Hematopoietic multipotent progenitor cell treated with erythropoietin and hydrocortisone succinate and interleukin-3 and kit ligand, for 17 days (in vitro differentiated cells): ENCODE measurements around the gene STK4.
"Not testable (repeated sequence)": the region's sequence is repeated elsewhere in the genome, so short reads cannot be mapped to it uniquely, and the experiment has no call there.

Experiments used
- DNase-seq: peaks from one replicate; pipeline ENCODE4 v3.0.0-alpha.2; 2015; ENCODE audit warnings: low spot score

STK4 gene

DNA sequence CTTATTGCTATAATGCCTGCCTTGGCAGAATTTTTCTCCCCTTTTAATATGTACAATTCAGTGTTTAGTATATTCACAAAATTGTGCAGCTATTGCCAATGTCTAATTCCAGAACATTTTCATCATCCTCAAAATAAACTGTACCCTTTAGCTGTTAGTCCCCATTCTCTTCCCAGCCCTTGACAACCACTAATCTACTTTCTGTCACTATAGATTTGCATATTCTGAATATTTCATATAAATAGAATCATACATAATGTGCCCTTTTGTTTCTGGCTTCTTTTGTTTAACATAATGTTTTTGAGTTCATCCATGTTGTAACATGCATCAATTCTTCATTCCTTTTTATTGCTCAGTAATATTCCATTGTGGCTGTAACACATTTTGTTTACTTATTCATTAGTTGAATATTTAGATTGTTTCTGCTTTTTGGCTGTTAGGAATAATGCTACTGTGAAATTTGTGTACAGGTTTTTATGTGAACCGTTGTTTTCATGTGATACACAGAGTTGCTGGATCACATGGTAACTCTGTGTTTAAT, 22.4 kb downstream of the STK4 start:
- DNase-seq = no peak

DNA sequence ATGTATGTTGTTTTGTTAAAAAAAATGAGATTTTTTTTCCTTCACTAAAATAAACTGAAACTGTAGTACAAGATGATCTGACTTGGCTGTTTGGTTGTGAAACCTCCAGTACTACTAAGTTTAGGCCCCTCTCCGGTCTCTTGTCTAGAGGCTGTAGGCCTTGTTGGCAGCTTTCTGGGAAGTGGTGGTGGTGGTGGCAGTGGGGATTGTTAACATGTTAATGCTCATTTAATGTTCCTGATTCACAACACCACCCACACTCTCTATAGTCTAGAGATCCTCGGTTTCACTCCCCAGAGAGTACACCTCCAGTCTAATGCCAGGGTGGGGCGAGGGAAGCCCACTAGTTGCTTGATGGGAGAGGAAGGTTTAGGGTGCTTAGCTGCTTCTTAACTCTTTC, 24.1 kb downstream of the STK4 start:
- no peak for DNase-seq

DNA sequence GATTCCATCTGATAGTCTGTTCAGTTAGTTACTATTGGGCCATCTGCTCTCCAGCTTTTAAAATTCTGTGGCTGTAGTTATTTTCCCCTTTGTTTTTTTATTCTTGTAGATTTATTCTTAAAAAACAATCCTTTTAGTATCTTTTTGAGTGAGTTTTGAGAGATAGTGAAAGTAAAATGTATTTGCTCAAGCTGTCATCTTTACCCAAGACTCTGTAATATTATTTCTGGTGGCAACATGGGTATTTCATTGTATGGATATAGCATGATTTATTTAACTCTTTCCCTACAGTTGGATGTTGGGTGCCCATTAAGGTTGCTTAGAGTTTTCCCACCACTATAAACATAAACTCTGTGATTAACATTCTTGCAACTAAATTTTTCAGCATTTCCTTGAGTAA, 24.6 kb downstream of the STK4 start:
- DNase-seq = no peak

DNA sequence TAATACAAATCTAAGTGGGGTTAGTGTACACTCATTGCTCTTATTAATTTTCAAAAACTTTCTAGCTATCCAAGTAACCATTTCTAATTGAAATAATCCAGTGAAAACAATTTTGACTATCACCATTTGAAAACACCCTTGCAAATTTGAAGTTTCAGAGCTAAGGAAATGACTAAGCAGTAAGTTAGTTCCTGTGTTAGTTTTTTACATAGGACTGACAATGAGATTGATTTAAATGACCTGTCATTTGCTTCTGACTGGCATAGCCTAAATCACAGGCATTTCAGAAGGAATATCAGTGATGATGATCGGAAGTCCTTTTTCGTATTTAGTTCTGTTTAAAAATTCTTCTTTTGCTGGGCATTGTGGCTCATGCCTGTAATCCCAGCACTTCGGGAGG, 27.0 kb downstream of the STK4 start:
- no peak for DNase-seq

DNA sequence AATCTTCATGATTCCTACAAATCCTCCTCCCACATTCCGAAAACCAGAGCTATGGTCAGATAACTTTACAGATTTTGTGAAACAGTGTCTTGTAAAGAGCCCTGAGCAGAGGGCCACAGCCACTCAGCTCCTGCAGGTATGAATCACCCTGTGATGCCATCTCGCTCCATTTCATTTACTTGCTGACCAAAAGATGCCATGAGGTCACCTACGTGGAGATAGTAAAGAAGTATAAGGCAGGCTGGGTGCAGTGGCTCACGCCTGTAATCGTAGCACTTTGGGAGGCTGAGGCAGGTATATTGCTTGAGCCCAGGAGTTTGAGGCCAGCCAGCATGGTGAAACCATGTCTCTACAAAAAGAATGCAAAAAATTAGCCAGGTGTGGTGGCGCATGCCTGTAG, 30.9 kb downstream of the STK4 start:
- no peak for DNase-seq

DNA sequence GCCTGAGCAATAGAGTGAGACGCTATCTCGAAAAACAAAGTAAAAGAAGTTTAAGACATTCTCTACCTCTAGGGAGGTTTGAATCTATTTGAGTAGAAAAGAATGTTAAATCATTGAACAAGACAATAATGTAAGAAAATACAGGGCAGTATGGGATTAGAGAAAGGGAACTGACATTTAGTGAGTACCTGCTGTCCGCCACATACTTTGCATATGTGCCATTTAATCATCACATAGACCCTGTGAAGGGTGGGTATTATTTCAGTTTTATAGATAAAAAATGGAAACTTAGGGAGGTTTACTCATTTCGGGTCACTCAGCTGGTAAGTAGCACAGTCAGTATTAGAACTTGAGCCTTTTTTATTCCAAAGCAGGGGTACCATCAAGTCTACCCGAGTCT, 31.4 kb downstream of the STK4 start:
- no peak for DNase-seq

DNA sequence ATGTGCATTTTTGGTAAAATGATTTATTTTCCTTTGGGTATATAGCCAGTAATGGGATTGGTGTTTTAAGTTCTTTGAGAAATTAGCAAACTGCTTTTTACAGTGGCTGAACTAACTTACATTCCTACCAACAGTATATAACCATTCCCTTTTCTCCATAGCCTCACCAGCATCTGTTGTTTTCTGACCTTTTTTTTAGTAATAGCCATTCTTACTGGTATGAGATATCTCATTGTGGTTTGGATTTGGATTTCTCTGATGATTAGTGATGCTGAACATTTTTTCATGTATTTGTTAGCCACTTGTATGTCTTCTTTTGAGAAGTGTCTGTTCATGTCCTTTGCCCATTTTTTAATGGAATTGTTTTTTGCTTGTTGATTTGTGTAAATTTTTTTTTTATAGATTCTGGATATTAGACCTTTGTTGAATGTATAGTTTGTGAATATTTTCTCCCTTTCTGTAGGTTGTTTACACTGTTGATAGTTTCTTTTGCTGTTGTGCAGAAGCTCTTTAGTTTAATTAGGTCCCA, 42.3 kb downstream of the STK4 start:
- no peak for DNase-seq

DNA sequence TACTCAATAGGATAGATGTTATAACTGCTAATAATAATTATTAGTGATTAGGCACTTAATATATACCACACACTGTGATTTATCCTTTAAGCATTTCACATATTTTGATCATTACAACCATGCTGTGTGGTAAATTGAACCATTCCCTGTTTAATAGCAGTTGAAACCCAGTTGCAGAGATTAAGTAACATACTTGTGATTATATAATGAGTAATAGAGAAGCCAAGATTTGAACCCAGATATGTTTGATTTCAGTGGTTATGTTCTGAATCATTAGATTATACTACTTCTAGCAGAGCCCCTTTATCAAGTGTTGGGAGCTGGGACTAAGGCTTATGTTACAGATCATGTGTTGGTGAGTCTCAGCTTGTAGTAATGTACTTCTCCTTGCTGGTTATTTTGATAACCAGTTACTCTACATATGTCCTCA, 44.1 kb downstream of the STK4 start:
- DNase-seq = no peak

DNA sequence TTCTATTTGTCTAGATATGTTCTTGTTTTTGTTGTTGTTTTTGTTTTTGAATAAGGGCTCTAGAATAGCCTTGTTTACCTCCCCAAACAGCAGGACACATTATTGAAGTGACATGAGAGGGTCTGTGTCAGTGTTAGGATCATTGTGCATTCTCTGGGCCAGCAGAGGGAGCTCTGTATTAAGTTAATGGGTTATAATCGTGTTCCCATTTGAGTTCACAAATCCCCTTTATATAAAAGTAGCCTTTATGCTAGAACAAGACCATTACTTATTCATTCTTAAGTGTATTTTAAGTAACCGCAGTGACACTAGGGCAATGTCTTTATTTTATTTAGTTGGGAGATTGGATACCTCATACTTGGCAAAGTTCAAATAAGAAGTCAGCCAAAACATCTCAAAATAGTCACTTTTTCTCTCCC, 44.8 kb downstream of the STK4 start:
- DNase-seq = peak; percentile 57

DNA sequence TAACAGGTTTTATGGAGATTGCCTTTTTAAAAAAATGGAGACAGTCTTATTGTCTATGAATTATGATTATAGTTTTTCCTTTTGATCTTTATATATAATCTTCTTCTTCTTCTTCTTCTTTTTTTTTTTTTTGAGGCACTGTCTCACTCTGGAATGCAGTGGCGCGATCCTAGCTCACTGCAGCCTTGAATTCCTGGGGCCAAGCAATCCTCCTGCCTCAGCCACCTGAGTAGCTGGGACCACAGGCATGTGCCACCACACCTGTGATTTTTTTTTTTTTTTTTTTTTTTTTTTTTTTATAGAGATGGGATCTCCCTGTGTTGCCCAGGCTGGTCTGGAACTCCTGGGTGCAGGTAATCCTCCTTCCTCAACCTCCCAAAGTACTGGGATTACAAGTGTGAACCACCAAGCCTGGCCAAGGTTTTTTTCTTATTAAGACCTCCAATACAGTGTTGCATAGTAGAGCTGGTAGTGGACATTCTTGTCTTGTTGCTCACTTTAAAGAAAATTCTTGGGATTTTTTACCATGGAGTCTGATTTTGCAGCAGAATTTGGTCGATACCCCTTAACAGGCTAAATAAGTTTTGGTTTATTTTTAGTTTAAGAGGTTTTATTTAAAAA, 46.5 kb downstream of the STK4 start:
- no peak for DNase-seq

DNA sequence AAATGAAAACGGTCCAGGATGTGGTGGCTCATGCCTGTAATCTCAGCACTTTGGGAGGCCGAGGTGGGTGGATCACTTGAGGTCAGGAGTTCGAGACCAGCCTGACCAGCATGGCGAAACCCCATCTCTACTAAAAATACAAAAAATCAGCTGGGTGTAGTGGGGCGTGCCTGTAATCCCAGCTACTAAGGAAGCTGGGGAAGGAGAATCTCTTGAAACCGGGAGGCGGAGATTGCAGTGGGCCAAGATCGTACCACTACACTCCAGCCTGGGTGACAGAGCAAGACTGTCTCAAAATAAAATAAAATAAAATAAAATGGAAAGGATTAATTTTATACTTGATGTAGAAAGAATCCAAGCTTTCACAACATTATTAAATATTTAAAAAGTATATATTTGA, 47.8 kb downstream of the STK4 start:
- DNase-seq = not testable (repeated sequence)

DNA sequence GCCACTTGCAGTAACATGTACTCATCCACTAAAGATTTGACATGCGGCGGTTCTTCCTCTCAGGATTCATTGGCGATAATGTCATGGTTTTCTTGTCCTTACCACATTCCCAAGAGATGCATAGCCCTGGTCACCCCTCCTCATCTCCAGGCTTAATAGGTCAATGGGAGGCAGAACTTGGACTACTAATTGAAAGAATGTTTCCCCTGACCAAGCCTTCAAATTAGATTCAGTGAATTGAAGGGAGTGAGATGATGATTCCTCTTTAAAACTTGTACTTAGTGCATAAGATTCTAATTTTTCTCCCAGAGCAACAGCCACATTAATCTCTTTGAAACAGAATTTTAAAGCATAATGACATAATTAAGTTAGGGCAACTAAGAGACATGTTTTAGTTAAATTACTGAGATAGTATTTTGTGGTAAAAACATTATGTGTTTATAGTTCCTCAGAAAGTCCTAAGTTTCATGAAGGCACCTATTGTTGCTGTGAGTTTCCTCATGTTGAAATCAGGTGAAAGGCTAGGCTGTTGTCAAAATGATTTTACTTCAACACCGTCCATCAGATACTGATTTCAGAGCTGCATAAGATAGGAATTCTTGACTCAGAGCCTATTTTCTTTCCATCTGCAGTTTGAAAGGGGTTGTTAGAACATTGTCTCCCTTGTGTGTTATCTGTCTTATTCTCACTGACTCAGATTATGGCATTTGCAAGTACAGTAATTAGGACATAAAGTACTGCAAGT, 48.5 kb downstream of the STK4 start:
- no peak for DNase-seq

DNA sequence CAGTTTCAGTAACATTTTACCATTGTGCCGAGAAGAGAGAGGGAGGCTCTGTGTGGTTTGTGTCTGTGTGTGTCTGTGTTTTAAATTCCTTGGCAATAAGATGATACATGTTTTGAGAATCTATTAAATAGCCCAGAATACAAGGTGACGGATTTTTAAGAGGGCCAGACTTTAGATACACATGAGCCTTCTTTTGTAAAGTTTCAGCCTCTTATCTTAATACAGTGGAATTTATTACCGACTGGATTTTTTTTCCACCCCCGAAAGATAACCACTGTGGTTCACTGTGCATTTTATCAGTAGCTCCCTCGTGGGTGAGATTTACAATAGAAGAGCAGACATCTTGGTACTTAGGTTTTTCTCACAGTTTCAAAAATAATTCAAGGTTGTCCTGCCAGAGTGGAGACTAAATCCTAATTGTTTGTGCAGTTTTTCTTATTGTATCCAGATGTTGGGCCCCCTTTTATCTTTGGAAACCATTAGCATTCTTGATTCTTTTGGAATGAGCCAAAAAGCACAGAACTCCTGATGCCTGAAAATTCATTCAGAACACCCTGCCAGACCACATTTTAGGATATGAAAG, 49.9 kb downstream of the STK4 start:
- DNase-seq = no peak

DNA sequence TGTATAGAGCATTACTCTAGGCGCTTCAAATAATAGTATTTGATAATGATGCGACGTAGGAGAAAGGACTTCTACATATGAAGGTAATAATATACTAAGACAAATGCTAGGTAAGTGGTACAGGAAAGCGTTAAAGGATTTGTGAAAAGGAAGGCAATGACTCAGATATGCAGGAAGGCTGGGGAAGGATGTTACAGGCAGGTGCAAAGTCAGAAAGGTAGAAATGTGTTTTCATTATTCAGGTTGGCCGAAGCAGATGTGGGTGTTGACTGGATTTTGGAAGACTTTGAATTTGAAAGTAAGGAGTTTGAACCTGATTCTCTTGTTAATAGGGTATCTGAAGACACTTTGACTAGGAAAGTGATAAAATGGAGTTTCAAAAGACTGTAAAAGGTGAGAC, 51.0 kb downstream of the STK4 start:
- DNase-seq = no peak

DNA sequence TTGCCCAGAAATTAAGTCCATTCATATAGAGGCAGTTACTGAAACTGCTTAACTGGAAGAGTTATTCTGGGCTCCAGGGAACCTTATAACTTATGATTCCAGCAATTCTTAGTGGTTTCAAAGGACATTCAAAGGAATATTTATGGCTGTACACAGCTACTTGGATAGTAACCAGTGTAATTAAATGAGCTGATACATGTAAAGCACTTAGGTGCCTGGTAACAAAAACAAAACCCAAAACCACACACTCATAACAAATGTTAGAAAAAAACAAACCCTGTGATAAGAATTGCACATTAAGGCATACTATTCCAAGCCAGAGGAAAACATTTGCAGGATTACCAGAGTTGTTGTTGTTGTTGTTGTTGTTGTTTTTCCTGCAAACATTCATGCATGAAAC, 51.5 kb downstream of the STK4 start:
- DNase-seq = no peak

DNA sequence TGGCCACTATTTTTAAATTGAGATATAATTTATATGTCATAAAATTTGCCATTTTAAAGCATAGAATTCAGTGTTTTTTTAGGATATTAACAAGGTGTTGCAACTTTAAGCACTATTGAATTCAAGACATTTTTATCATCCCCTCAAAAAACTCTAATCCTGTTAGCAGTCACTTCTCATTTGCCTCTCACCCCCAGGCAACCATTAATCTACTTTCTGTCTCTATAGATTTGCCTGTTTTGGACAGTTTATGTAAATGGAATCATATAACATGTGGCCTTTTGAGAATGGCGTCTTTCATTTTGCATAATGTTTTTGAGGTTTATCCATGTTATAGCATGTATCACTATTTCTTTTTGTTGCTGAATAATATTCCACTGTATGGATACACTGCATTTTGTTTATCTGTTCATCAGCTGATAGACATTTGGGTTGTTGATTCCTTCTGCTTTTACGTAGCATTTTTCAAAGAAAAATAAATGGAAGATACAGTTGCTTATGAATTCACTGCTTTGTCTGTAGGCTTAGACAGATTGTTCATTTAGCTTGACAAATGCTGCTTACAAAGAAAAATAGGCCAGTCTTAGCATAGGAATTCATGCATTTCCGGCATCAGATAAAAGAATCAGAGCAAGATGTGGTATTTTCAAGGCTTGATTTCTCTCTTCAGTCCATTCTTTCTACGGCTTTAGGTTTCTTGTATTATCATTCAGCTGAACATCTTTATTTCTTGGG, 52.9 kb downstream of the STK4 start:
- DNase-seq = no peak

DNA sequence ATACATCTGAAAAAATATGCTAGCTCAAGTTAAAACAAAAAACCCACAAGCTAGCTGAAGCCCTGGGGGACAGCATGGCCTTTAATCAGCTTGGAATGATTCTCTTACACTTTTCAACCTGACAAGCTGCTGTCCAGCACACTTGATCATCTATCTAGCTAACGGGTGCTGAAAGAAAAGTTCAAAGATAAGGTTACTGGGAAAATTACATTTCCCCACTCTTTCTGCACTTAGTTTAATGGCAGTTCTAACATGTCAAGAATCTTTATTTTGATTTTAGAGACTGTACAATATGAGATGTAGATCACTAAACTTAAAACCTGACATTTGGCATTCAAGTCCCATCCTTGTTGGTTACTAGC, 53.4 kb downstream of the STK4 start:
- DNase-seq = no peak

DNA sequence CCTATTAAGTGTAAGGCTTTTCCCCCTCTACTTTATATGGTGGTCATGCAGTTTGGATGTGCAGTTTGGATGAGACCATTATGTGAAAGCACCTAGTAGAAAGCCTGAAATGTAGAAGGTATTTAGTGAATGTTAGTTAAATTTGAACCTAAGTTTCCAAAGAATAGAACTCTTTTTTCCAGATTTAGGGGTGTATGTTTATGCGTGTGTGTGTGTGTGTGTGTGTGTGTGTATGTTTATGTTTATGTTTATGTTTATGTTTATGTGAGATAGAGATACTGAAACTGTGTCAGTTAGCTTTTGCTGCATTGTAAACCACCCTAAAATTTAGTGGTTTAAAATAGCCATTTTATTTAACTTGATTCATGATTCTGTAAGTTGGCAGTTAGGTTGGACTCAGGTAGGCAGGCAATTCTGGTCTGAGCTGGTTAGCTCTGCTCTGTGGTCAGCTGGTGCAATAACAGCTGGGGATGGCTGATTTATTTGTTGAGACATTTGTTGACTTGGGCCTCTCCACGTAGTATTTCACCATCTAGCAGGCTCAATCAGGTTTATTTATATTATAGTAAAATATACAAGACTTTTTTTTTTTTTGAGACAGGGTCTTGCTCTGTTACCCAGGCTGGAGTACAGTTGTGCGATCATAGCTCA, 54.0 kb downstream of the STK4 start:
- no peak for DNase-seq

DNA sequence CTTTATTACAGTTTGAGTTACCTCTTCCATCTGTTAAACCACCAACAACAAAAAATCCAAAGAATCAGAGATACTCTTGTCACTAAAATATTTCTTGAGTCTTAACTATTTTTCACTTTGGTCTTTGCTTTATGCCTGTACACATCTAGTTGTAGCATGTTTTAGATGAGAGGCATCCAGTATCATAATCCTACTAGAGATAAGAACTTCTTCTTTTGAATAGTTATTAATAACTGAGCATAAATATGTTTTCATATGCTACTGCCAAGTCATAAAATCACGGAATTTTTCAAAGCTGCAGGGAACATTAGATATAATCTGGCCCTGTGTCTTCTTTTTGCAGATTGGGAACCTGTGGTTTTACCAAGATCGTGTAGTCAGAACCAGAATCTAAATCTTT, 55.3 kb downstream of the STK4 start:
- no peak for DNase-seq

DNA sequence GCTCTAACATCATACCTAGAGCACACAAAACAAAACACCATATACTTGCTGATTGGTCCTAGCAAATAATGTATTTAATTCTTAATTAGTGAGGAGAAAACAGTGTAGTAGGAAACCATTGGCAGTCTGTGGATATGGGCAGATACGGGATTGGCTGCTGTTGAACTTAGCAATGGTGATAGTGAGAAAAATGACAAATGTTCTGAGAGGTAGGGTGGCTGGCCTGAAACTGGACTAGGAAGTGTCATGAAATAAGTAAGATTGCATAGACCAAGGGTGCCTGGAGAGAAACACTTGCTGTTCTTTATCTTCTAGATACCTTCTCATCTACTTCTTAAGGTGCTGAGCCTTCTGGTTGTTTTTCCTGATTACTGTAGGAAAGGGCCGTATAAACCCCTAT, 56.8 kb downstream of the STK4 start:
- not testable (repeated sequence) for DNase-seq

DNA sequence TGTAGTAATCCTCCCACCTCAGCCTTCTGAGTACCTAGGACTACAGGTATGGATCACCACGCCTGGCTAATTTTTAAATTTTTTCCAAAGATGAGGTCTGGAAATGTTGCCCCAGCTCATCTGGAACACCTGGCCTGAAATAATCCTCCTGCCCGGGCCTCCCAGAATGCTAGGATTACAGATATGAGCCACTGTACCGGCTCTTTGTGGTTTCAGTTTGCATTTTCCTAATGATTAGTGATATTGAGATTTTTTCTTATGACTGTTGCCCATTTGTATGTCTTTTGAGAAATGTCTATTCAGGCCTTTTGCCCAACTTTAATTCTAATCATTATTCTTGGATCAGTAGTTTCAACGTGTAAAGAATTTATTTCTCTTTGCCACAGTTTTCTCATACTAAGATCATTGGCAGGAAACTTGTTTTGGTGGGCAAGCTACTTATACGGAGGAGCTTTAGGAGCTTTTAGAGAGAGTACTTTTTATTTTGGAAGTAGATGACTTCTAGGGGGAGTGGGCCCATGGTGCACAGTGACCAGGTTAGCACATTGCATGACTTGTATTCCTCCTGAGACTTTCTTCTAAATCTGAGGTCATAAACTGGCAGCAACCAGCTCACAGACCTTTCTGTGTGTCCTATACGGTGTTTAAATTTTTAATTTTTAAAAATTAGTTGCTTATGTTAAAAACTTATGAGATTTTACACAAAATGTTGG, 62.3 kb downstream of the STK4 start:
- DNase-seq = no peak
